Activated CD4-positive, alpha-beta T cell treated with anti-CD3 and anti-CD28 coated beads, Interleukin-2, amount 10 ng/mL, durations not matched to agents 7 days and 5 days (primary cell): ENCODE measurements around the gene TTC39C. TPM values are rescaled to one million over a fixed set of nuclear protein-coding genes. Genes with fewer than 3 reads are reported as not detected.

ENCODE experiments used
- total RNA-seq, 2 experiments: library from RNA; stranded (reverse); gene quantifications; one replicate each; pipeline ENCODE4 v1.2.3, GENCODE V29; 2021

Gene TTC39C
- total RNA-seq, 2 experiments from 2014 or later: 93.0 to 93.5 TPM

Other genes with a start within 250 kb of the TTC39C start
- 1 to 10 TPM; 1.3 TPM for gene CABYR, start 124.3 kb downstream of the TTC39C start, total RNA-seq